Tibial nerve (tissue), 4 donors: ENCODE results near the gene NOP53. TPM values are rescaled to one million over a fixed set of nuclear protein-coding genes. Genes with fewer than 3 reads are reported as not detected.
"Not testable (repeated sequence)": the region's sequence is repeated elsewhere in the genome, so short reads cannot be mapped to it uniquely, and the experiment has no call there.

ENCODE experiments used
- DNase-seq, 2 donors: peaks; one replicate each; pipeline ENCODE4 v3.0.0-alpha.2; 2019; ENCODE audit warnings: low spot score in 2 of 2
- H3K27ac ChIP-seq, 4 donors: fragments of 200-600 bp; sonication (generic) in 3 of 4; one replicate each; pipeline ENCODE4 v1.5.1; 2017 to 2019; ENCODE audit warnings: mild to moderate bottlenecking in 1 of 4
- H3K27me3 ChIP-seq, 2 donors: fragments of 200-600 bp; sonication (generic) in 1 of 2; one replicate each; pipeline versions ENCODE4 v1.5.1 to v1.6.0; 2017 to 2019
- H3K36me3 ChIP-seq, 3 donors: fragments of 200-600 bp; sonication (generic); one replicate each; pipeline ENCODE4 v1.5.1; 2018 to 2019
- H3K4me1 ChIP-seq, 4 donors: fragments of 200-600 bp; sonication (generic) in 3 of 4; one replicate each; pipeline ENCODE4 v1.5.1; 2017 to 2019
- H3K4me3 ChIP-seq, 4 donors: fragments of 200-600 bp; sonication (generic) in 3 of 4; one replicate each; pipeline ENCODE4 v1.5.1; 2017 to 2019; ENCODE audit warnings: mild to moderate bottlenecking in 1 of 4, moderate library complexity in 1 of 4
- H3K9me3 ChIP-seq, 4 donors: fragments of 200-600 bp; sonication (generic) in 3 of 4; one replicate each; pipeline ENCODE4 v1.5.1; 2017 to 2019
- EP300 ChIP-seq, 2 donors: sonication (generic); formaldehyde crosslinking; IDR thresholded peaks; one replicate each; pipeline ENCODE4 v1.6.1; 2017; ENCODE audit warnings: antibody characterized with exemption in 2 of 2, mild to moderate bottlenecking in 1 of 2
- POLR2A ChIP-seq, 2 donors: fragments of 450-650 bp; IDR thresholded peaks; one replicate each; pipeline ENCODE4 v1.6.1; 2017; ENCODE audit warnings: antibody characterized with exemption in 2 of 2, mild to moderate bottlenecking in 2 of 2, moderate library complexity in 2 of 2
- WGBS, 2 donors: methylation state at CpG; one replicate each; pipeline ENCODE4 v1.1.5; 2018; 5-methylcytosine and 5-hydroxymethylcytosine counted together
- total RNA-seq, 4 donors: library from RNA; depleted of rRNA; stranded (reverse); fragments of >200 nt; gene quantifications; one replicate each; pipeline ENCODE4 v1.1.0, GENCODE V29; 2016
- TF ChIP-seq, protein P1 (sequence below), 5 experiments: fragments of 200-600 bp in 3 of 5; fragments of 450-650 bp in 2 of 5; sonication (generic) in 3 of 5; IDR thresholded peaks; one replicate each; pipeline ENCODE4 v1.5.1; 2016 to 2019; ENCODE audit warnings: antibody characterized with exemption in 5 of 5, mild to moderate bottlenecking in 3 of 5, moderate library complexity in 2 of 5

NOP53 gene
- total RNA-seq, 4 donors from 2014 or later: 320 to 532 (median 408) TPM

DNA sequence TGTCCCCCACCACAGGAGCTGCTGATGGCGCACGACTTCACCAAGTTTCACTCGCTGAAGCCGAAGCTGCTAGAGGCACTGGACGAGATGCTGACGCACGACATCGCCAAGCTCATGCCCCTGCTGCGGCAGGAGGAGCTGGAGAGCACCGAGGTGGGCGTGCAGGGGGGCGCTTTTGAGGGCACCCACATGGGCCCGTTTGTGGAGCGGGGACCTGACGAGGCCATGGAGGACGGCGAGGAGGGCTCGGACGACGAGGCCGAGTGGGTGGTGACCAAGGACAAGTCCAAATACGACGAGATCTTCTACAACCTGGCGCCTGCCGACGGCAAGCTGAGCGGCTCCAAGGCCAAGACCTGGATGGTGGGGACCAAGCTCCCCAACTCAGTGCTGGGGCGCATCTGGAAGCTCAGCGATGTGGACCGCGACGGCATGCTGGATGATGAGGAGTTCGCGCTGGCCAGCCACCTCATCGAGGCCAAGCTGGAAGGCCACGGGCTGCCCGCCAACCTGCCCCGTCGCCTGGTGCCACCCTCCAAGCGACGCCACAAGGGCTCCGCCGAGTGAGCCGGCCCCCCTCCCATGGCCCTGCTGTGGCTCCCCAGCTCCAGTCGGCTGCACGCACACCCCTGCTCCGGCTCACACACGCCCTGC lies 4.4 kb upstream of the NOP53 start:
- peaks cover 0 to 29% (median 21%) of the 10 kb centered on the region in 4 donors for H3K4me1 ChIP-seq
- no peaks in the 10 kb centered on the region for H3K9me3 ChIP-seq
- H3K4me3 ChIP-seq: no peak overlapping the region
- DNase-seq: no peak
- TF ChIP-seq EP300 (IDR thresholded peaks at IDR 0.05) (peak in 1 of 2 donors; percentile 5), POLR2A (IDR thresholded peaks at IDR 0.05) (no peak)
- TF ChIP-seq, protein P1, sequence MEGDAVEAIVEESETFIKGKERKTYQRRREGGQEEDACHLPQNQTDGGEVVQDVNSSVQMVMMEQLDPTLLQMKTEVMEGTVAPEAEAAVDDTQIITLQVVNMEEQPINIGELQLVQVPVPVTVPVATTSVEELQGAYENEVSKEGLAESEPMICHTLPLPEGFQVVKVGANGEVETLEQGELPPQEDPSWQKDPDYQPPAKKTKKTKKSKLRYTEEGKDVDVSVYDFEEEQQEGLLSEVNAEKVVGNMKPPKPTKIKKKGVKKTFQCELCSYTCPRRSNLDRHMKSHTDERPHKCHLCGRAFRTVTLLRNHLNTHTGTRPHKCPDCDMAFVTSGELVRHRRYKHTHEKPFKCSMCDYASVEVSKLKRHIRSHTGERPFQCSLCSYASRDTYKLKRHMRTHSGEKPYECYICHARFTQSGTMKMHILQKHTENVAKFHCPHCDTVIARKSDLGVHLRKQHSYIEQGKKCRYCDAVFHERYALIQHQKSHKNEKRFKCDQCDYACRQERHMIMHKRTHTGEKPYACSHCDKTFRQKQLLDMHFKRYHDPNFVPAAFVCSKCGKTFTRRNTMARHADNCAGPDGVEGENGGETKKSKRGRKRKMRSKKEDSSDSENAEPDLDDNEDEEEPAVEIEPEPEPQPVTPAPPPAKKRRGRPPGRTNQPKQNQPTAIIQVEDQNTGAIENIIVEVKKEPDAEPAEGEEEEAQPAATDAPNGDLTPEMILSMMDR (IDR thresholded peaks at IDR 0.05): no peak
- H3K36me3 ChIP-seq: peaks cover 0 to 62% (median 3%) of the 10 kb centered on the region in 3 donors
- WGBS, 2 donors: 88 to 89% methylated on average over 48 of the region's 48 CpGs
- H3K27me3 ChIP-seq: no peaks in the 10 kb centered on the region
- H3K27ac ChIP-seq: peak overlapping the region in 1 of 4 donors; percentile 96

DNA sequence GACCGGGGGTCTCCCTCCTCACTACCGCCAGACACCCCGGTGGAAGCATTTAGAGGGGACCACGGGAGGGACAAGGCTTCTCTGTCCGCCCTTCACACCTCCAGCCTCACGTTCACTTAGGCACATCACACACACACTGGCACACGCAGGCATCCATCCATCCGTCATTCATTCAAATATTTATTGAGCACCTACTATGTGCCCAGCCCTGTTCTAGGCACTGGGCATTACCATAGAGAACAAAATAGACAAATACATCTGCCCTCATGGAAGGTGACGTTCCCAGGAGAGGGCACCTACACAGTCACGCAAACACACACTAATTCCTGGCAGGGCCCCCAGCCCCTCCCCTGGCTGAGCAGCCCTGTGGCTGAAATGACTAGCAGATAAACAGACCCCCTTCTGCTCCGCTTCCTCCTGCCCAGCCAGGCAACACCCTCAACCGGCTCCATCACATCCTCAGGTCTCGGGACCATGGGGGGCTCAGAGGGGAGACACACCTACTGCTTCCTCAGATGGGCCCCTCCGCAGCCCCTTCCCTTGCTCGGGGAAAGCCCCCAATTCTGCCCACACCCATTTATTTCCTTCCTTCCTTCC lies 3.7 kb upstream of the NOP53 start:
- no peak for TF ChIP-seq EP300 (IDR thresholded peaks at IDR 0.05)
- no peak for TF ChIP-seq POLR2A (IDR thresholded peaks at IDR 0.05)
- TF ChIP-seq, protein P1 (IDR thresholded peaks at IDR 0.05): no peak
- WGBS, 2 donors: 80 to 84% methylated on average over 15 of the region's 15 CpGs
- Histone ChIP-seq H3K4me1 (peaks cover 0 to 36% (median 27%) of the 10 kb centered on the region in 4 donors), H3K9me3 (no peaks in the 10 kb centered on the region), H3K27ac (peak overlapping the region; percentile 92 to 99 (median 97)), H3K36me3 (peaks cover 0 to 56% (median 3%) of the 10 kb centered on the region in 3 donors), H3K27me3 (no peaks in the 10 kb centered on the region), H3K4me3 (no peak overlapping the region)
- no peak for DNase-seq

DNA sequence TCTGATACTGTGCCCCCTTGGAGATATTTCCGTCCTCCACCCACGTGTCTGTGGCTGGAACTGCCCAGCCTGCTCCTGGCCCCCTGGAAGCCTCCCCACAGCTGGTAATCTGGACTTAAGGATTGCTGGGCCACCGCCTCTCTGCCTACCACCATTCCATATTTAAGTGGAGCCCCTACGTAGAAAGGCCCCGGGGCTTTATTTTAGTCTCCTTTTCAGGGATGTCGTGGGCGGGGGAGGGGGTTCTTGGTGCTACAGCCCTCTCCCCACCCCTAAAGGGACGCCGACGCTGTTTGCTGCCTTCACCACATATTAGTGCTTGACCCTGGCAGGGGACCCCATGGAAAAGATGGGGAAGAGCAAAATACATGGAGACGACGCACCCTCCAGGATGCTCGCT lies 2.7 kb upstream of the NOP53 start:
- 10 to 28% methylated on average over 13 of the region's 13 CpGs for WGBS, 2 donors
- no peaks in the 10 kb centered on the region for H3K9me3 ChIP-seq
- peaks cover 3 to 54% (median 6%) of the 10 kb centered on the region in 3 donors for H3K36me3 ChIP-seq
- H3K4me3 ChIP-seq: peak overlapping the region in 3 of 4 donors; percentile 26 to 52 (median 46)
- peaks cover 0 to 45% (median 31%) of the 10 kb centered on the region in 4 donors for H3K4me1 ChIP-seq
- DNase-seq: no peak
- H3K27me3 ChIP-seq: no peaks in the 10 kb centered on the region
- TF ChIP-seq EP300 (IDR thresholded peaks at IDR 0.05) (no peak), POLR2A (IDR thresholded peaks at IDR 0.05) (no peak)
- TF ChIP-seq, protein P1 (IDR thresholded peaks at IDR 0.05): no peak
- H3K27ac ChIP-seq: peak overlapping the region; percentile 92 to 99 (median 97)

DNA sequence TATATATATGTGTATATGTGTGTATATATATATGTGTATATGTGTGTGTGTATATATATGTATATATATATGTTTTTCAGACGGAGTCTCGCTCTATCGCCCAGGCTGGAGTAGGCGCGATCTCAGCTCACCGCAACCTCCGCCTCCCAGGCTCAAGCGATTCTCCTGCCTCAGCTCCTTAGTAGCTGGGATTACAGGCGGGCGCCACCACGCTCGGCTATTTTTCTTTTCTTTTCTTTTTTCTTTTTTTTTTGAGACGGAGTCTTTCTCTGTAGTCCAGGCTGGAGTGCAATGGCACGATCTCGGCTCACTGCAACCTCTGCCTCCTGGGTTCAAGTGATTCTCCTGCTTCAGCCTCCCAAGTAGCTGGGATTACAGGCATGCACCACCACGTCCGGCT lies 783 bp downstream of the NOP53 start:
- H3K36me3 ChIP-seq: peaks cover 3 to 51% (median 22%) of the 10 kb centered on the region in 3 donors
- not testable (repeated sequence) for H3K27me3 ChIP-seq, DNase-seq, H3K9me3 ChIP-seq
- peaks cover 0 to 61% (median 31%) of the 10 kb centered on the region in 4 donors for H3K4me1 ChIP-seq
- peak overlapping the region in 2 of 4 donors; percentile 96 to 99 for H3K27ac ChIP-seq
- WGBS, 2 donors: 68 to 77% methylated on average over 17 of the region's 17 CpGs
- peak overlapping the region; percentile 51 to 92 (median 85) for H3K4me3 ChIP-seq

DNA sequence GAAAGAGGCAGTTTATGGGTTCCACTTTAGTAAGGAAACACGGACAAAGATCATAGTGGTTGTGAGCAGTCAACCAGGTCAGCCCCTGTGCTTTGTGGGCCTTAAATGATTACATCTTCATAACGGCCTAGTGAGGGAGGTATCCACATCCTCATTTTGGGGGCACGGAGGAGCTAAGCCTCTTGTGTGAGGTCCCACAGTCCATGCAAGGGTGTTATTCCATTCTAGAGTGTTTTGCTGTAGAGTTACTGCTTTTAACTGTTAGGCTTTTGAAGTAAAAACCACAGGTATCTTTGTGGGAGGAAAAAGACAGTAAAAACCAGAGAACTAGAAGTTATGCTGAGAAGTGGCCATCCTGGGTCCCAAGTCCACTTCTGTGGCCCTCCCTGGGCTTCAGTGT lies 4.0 kb downstream of the NOP53 start:
- no peak for TF ChIP-seq POLR2A (IDR thresholded peaks at IDR 0.05)
- TF ChIP-seq, protein P1 (IDR thresholded peaks at IDR 0.05): no peak
- TF ChIP-seq EP300 (IDR thresholded peaks at IDR 0.05): no peak
- no peaks in the 10 kb centered on the region for H3K27me3 ChIP-seq
- WGBS, 2 donors: 75 to 85% methylated on average over 3 of the region's 3 CpGs
- no peak for DNase-seq
- no peaks in the 10 kb centered on the region for H3K9me3 ChIP-seq
- H3K4me3 ChIP-seq: no peak overlapping the region
- H3K27ac ChIP-seq: no peak overlapping the region
- H3K36me3 ChIP-seq: peaks cover 7 to 73% (median 52%) of the 10 kb centered on the region in 3 donors
- peaks cover 0 to 41% (median 16%) of the 10 kb centered on the region in 4 donors for H3K4me1 ChIP-seq
